NOMO-1 (cell line): ENCODE data around the gene GFRA1.
A peak's percentile ranks its signal among the peaks of the same experiment; 100 is the strongest.

Experiments used
- DNase-seq, 2 experiments: peaks; one replicate each; lab custom pipeline; 2025; ENCODE audit not compliant: unreplicated experiment in 2 of 2; lab: John Stamatoyannopoulos, UW

Gene GFRA1

GRCh38 chr10:116272440-116273283, at the start of gene GFRA1:
Gene GFRA1 (minus strand): TSS chr10:116273206. CDS start chr10:116272029, 1,177 bp downstream.
- DNase-seq, result no peak

GRCh38 chr10:116316503-116316902, 43.5 kb upstream of the GFRA1 start:
- DNase-seq, result peak in 1 of 2 experiments; percentile 15

GRCh38 chr10:116312548-116312947, 39.5 kb upstream of the GFRA1 start:
- DNase-seq, result no peak

- DNase-seq, result no peak
These were observed 38.9 kb upstream of the GFRA1 start for GRCh38 chr10:116311706-116312490.

GRCh38 chr10:116311016-116311415, 38.0 kb upstream of the GFRA1 start:
- no peak for DNase-seq

GRCh38 chr10:116307455-116307854, 34.4 kb upstream of the GFRA1 start:
- DNase-seq, result no peak

- no peak for DNase-seq
These were observed 33.8 kb upstream of the GFRA1 start for GRCh38 chr10:116306847-116307246.

GRCh38 chr10:116304923-116305322, 31.9 kb upstream of the GFRA1 start:
- no peak for DNase-seq

- no peak for DNase-seq
These were observed 27.5 kb upstream of the GFRA1 start for GRCh38 chr10:116300542-116300941.

- no peak for DNase-seq
These were observed 25.6 kb upstream of the GFRA1 start for GRCh38 chr10:116298586-116298985.

- no peak for DNase-seq
These were observed 23.3 kb upstream of the GFRA1 start for GRCh38 chr10:116296291-116296721.

GRCh38 chr10:116292493-116292892, 19.5 kb upstream of the GFRA1 start:
- no peak for DNase-seq

- no peak for DNase-seq
These were observed 16.6 kb upstream of the GFRA1 start for GRCh38 chr10:116289652-116290051.

- DNase-seq, result peak in 1 of 2 experiments; percentile 11
These were observed 15.0 kb upstream of the GFRA1 start for GRCh38 chr10:116287906-116288501.

- DNase-seq, result no peak
These were observed 13.7 kb upstream of the GFRA1 start for GRCh38 chr10:116286626-116287200.

- no peak for DNase-seq
These were observed 8.8 kb upstream of the GFRA1 start for GRCh38 chr10:116281775-116282174.

- no peak for DNase-seq
These were observed 5.8 kb upstream of the GFRA1 start for GRCh38 chr10:116278846-116279245.

- no peak for DNase-seq
These were observed 4.0 kb upstream of the GFRA1 start for GRCh38 chr10:116276981-116277380.

GRCh38 chr10:116274064-116274904, 1.3 kb upstream of the GFRA1 start:
- no peak for DNase-seq
